Vagina (tissue), 2 donors: ENCODE results near the gene TMEM244.

Experiments
- CTCF ChIP-seq, 3 experiments: fragments of 450-650 bp in 2 of 3; fragments of 200-600 bp in 1 of 3; sonication (generic) in 1 of 3; IDR thresholded peaks; one replicate each; pipeline ENCODE4 v1.5.1; 2017 to 2019; ENCODE audit warnings: antibody characterized with exemption in 3 of 3, mild to moderate bottlenecking in 2 of 3, moderate library complexity in 2 of 3
- POLR2A ChIP-seq, 2 donors: fragments of 450-650 bp; IDR thresholded peaks; one replicate each; pipeline ENCODE4 v1.6.1; 2017; ENCODE audit warnings: antibody characterized with exemption in 2 of 2, mild to moderate bottlenecking in 2 of 2, moderate library complexity in 2 of 2
- POLR2AphosphoS5 ChIP-seq, 2 donors: sonication (generic); formaldehyde crosslinking; IDR thresholded peaks; one replicate each; pipeline ENCODE4 v1.9.0; 2017; ENCODE audit warnings: antibody characterized with exemption in 2 of 2, mild to moderate bottlenecking in 2 of 2, low read depth in 1 of 2; ENCODE audit not compliant: insufficient read depth in 1 of 2

GRCh38 chr6:129875610-129876520 lies 14.8 kb upstream of the TMEM244 start:
- TF ChIP-seq POLR2A (IDR thresholded peaks at IDR 0.05) (no peak), CTCF (IDR thresholded peaks at IDR 0.05) (no peak), POLR2AphosphoS5 (IDR thresholded peaks at IDR 0.05; ENCODE audit: insufficient read depth in 1 of 2, low read depth in 1 of 2) (no peak)
